Muscle layer of colon (tissue), 2 donors: ENCODE data around the gene MBD2.

ENCODE experiments used
- H3K27ac ChIP-seq: one replicate; pipeline ENCODE4 v1.7.0; 2013; ENCODE audit warnings: low read depth, mild to moderate bottlenecking, low read length, moderate library complexity
- H3K27me3 ChIP-seq, 2 donors: one replicate each; pipeline ENCODE4 v1.7.0; 2013; ENCODE audit warnings: low read length in 2 of 2, mild to moderate bottlenecking in 2 of 2; ENCODE audit not compliant: insufficient read depth in 2 of 2, control insufficient read depth in 1 of 2
- H3K36me3 ChIP-seq: one replicate; pipeline ENCODE4 v1.7.0; 2013; ENCODE audit warnings: mild to moderate bottlenecking, low read length; ENCODE audit not compliant: insufficient read depth
- H3K4me1 ChIP-seq: one replicate; pipeline ENCODE4 v1.7.0; 2013; ENCODE audit warnings: mild to moderate bottlenecking, low read length; ENCODE audit not compliant: insufficient read depth
- H3K4me3 ChIP-seq, 2 donors: one replicate each; pipeline ENCODE4 v1.7.0; 2013; ENCODE audit warnings: low read length in 2 of 2, low read depth in 1 of 2, mild to moderate bottlenecking in 1 of 2, moderate library complexity in 1 of 2
- H3K9ac ChIP-seq: one replicate; pipeline ENCODE4 v1.7.0; 2013; ENCODE audit warnings: low read length
- H3K9me3 ChIP-seq: one replicate; pipeline ENCODE4 v1.7.0; 2013; ENCODE audit warnings: mild to moderate bottlenecking, low read length
- donor health status: abdominal sarcoma.
- donor health status: Adenocarcinoma of cecum.

MBD2 gene

DNA sequence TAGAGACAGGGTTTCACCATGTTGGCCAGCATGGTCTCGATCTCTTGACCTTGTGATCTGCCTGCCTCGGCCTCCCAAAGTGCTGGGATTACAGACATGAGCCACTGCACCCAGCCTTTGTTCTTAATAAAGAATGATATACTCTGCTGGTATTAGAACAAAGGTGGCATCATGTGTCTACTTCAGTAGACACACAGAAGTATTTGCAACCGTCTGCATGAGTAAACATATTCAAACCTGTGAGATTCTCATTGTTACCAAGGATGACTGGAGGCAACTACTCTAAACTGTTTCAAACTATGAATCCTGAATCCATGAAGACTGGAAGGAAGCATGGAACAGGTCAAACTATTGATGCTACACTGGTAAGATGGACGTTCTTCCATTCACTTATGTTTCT lies 32.1 kb downstream of the MBD2 start:
- Histone ChIP-seq H3K9me3 (no peaks in the 10 kb centered on the region), H3K27me3 (no peaks in the 10 kb centered on the region), H3K36me3 (peaks cover 5% of the 10 kb centered on the region), H3K4me1 (no peaks in the 10 kb centered on the region), H3K27ac (no peak overlapping the region), H3K9ac (no peak overlapping the region), H3K4me3 (no peak overlapping the region)

DNA sequence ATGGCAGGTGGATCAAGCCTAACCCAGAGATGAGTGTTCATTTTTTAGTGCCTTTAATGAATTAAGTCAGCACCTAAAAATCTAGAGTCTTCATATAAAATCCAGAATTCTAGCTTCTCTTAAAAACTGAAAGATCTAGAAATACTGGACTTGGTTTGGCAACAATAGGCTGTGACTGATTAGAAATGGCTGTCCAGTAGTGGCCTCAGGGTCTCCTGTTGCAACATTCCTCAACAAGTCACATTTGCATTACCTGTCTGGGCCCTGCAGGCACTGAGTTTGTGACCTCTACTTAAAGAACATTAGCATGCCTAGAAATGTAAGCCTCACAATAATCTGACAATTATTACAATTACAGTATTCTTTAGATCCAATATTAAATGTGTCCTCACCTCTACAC lies 33.1 kb downstream of the MBD2 start:
- Histone ChIP-seq H3K27ac (no peak overlapping the region), H3K9me3 (no peaks in the 10 kb centered on the region), H3K27me3 (no peaks in the 10 kb centered on the region), H3K4me1 (no peaks in the 10 kb centered on the region), H3K4me3 (no peak overlapping the region), H3K9ac (no peak overlapping the region), H3K36me3 (peaks cover 10% of the 10 kb centered on the region)

DNA sequence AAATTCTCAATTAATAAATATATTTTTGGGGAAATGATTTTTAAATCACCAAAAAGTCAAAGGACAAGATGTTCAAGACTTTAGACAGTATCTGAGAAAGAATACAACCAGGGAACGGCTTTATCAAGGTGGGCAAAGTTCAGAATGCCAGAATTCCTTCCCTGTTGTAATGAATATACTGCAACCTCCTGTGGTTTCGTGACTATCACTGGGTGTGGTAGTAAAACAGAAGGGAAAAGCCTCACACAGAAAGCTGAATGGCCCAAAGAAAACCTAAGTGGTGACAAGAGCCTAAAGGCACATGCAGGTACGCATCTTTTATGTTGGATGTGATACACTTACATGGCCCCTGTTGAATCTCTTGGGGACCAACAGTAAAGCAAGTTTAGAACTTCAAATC lies 37.1 kb downstream of the MBD2 start:
- H3K36me3 ChIP-seq: peaks cover 19% of the 10 kb centered on the region

DNA sequence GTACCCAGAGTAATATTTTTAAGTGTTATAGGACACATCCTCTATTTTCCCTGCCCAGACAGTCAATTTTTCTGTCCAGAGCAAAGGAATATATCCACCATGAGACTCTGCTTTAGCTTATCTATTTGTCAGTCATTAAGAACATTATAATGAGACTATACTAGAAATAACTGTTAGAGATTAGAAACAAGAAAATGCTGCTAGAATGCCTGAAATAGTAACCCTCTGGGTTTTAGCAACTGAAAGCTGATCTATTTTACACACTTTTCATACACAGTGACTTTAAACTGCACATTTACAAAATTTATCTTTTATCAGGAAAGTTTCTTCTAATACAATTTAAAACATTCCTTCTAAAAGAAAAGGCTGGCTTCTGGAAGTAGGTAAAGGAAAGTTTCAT lies 39.6 kb downstream of the MBD2 start:
- H3K9me3 ChIP-seq: no peaks in the 10 kb centered on the region

More for the DNA sequence above, 37.1 kb downstream of the MBD2 start:
- H3K9me3 ChIP-seq: no peaks in the 10 kb centered on the region
- no peak overlapping the region for H3K9ac ChIP-seq
- no peaks in the 10 kb centered on the region for H3K4me1 ChIP-seq
- no peaks in the 10 kb centered on the region for H3K27me3 ChIP-seq
- H3K27ac ChIP-seq: no peak overlapping the region
- no peak overlapping the region for H3K4me3 ChIP-seq

DNA sequence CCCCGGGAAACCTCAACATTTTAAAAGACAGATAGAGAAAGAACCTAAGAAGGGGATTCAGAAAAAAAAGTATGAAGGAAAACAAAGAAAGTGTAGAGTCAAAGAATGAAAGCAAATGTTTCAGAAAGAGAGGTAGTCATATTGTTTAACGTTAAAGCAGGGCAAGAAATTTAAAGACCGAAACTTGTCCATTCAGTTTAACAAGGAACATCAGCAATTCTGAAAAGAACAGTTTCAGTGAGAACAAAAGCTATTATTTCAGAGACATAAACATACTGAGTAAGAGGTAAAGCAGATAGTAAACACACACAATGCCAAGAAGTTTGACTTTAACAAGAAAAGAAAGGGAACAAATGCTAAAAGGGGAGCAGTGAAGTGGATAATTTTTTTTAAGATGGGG lies 41.1 kb downstream of the MBD2 start:
- Histone ChIP-seq H3K27me3 (no peaks in the 10 kb centered on the region), H3K4me1 (no peaks in the 10 kb centered on the region), H3K9ac (no peak overlapping the region), H3K9me3 (no peaks in the 10 kb centered on the region), H3K36me3 (peaks cover 22% of the 10 kb centered on the region), H3K27ac (no peak overlapping the region), H3K4me3 (no peak overlapping the region)

More for the DNA sequence above, 39.6 kb downstream of the MBD2 start:
- peaks cover 22% of the 10 kb centered on the region for H3K36me3 ChIP-seq
- no peak overlapping the region for H3K9ac ChIP-seq
- no peak overlapping the region for H3K27ac ChIP-seq
- H3K4me3 ChIP-seq: no peak overlapping the region
- H3K4me1 ChIP-seq: no peaks in the 10 kb centered on the region
- H3K27me3 ChIP-seq: no peaks in the 10 kb centered on the region

DNA sequence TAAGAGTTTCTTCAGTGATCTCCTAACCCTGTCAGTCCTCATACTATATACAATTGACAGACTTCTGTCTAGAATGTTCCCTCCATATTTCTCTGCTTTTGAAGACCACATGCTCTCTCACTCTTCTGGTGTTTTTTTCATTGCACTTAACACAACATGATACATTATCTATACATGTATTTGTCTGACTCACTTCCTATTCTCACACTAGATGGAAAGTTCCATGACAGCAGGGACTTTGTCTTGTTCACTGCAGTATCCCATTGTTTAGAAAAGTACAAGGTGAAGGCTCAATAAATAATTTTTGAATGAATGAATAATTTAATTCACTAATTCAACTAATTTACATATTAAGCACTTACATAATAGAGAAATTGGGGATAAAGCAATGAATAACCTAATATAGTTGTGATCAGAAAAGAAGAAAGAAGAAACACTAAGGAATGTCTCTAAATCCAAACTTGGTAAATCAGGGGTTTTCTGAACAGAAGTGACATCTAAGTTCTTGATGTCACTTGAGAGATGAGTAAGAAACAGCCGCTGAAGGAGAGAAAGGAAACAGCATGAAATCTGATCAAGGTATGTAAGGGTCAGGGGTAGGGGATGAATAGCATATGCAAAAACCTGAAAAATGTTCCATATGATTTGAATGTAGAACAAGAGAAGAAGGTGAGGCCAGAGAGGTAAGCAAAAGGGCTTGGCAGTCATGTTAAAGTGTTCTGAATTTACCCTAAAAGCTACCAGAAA lies 42.4 kb downstream of the MBD2 start:
- H3K9ac ChIP-seq: no peak overlapping the region
- H3K9me3 ChIP-seq: no peaks in the 10 kb centered on the region
- H3K4me1 ChIP-seq: no peaks in the 10 kb centered on the region
- H3K4me3 ChIP-seq: no peak overlapping the region
- no peaks in the 10 kb centered on the region for H3K27me3 ChIP-seq
- H3K27ac ChIP-seq: no peak overlapping the region
- H3K36me3 ChIP-seq: peaks cover 20% of the 10 kb centered on the region

DNA sequence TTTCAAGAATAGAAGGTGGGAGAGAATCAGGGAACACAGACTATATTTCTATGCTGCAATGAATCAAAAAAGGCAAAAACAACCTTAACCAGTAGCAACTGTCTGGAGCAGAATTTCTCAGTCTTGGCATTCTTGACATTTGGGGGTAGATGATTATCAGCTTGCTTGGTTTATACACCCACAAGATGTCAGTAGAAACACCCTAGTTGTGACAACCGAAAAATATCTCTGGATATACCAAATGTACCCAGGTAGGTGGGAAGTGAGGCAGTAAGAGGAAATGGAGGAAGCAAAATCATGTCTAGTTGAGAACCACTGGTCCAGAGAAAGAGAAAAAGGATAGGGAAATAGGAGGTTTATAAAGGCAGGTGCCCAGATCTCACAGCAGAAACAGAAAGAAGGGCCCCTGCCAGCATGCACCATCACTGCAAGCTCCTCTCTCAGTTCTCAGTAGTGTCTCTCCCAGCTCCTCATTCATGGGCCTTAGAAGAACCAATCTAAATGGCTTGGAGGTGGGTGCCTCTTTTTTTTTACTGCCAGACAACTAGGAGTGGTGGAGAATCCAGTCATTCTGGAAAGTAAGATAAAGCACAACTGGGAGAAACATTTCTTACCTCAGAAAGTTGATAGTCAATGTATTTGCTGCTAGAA lies 50.4 kb downstream of the MBD2 start:
- peaks cover 5% of the 10 kb centered on the region for H3K36me3 ChIP-seq
- no peak overlapping the region for H3K9ac ChIP-seq
- no peak overlapping the region for H3K27ac ChIP-seq
- H3K4me3 ChIP-seq: no peak overlapping the region
- H3K27me3 ChIP-seq: no peaks in the 10 kb centered on the region
- no peaks in the 10 kb centered on the region for H3K9me3 ChIP-seq
- no peaks in the 10 kb centered on the region for H3K4me1 ChIP-seq

DNA sequence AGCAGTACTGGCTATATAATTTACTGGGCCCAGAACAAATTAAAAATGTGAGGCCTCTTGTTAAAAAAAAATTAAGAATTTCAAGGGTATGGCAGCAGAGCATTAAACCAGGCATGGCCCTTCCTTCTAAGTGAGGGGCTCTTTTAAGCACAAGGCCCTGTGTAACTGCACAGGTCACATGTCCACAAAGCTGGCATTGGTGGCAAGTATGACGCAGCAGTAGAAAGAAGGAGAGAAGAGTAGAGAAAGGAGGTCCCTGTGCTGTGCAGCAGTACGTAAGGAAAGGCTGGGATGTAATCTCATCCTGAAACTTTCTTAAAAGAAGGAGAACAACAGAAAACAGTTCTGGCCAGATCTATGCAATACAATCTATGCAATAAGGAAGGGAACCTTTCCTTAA lies 51.2 kb downstream of the MBD2 start:
- Histone ChIP-seq H3K36me3 (peaks cover 5% of the 10 kb centered on the region), H3K27ac (no peak overlapping the region)

DNA sequence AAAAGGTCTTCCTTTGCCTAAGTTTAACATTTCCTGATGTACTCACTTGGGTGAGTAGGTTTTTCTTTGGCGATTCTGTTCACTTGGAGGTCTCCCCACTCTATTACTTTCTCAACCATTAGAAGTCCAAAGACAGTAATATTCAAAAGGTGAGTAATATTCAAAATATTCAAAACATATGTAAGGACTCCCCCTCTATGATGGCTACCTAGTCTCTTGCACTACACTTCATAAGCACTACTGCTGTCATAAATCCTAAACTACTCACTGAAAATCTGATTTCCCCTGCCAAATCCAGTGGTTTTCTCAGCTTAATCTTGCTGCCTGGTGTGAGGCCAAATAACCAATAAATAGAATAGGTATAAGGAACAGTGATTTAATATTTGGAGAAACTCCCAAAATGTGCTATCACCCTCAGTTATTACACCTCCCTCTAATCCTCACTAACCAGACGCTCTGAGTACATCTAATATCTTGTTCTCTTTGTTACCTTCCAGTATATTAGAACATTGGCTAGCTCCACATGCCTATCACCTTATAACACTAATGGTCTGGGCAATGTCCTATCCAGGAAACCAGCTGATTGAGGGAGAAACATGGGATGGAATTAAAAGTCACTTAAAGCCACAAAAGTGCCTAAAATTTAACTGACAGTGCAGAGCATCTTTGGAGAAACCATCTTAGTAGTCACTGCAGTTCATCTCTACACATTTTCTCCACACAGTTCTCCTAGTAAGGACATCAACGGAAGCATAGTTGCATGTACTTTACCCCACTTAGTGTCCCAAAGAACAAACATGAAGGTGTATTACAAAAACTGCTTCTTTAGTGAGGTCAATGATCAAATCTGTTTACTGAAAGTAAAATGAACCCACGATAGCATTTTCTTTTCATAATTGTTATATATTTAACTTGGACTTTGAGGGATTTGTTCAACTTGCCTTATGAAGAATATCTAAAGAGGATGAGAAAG lies 54.8 kb downstream of the MBD2 start:
- Histone ChIP-seq H3K27me3 (no peaks in the 10 kb centered on the region), H3K9ac (no peak overlapping the region), H3K9me3 (no peaks in the 10 kb centered on the region), H3K4me1 (no peaks in the 10 kb centered on the region), H3K4me3 (no peak overlapping the region), H3K36me3 (peaks cover 4% of the 10 kb centered on the region), H3K27ac (no peak overlapping the region)

More for the DNA sequence above, 51.2 kb downstream of the MBD2 start:
- Histone ChIP-seq H3K27me3 (no peaks in the 10 kb centered on the region), H3K9me3 (no peaks in the 10 kb centered on the region), H3K4me3 (no peak overlapping the region), H3K4me1 (no peaks in the 10 kb centered on the region), H3K9ac (no peak overlapping the region)

DNA sequence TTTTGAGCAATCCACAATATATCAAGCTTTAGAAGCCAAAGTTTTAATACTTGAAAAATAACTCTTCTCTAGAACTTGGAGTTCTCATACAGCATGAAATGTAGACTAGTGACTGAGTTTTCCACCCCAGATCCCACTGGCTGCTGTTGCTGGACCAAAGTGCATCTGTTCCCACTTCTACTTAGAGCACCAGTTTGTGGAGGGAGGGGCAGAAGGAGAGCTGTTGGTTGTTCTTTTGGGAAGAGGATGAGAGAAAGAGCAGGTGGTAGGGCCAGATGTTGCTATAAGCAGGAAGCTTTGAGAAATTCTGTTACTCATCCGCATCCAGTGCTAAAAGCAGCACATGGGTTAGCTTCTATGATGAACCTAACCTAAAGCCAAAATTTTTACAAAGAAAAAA lies 59.0 kb downstream of the MBD2 start:
- H3K9ac ChIP-seq: no peak overlapping the region
- H3K36me3 ChIP-seq: peaks cover 24% of the 10 kb centered on the region
- no peaks in the 10 kb centered on the region for H3K9me3 ChIP-seq
- H3K27me3 ChIP-seq: no peaks in the 10 kb centered on the region
- no peak overlapping the region for H3K27ac ChIP-seq
- H3K4me1 ChIP-seq: no peaks in the 10 kb centered on the region
- no peak overlapping the region for H3K4me3 ChIP-seq

DNA sequence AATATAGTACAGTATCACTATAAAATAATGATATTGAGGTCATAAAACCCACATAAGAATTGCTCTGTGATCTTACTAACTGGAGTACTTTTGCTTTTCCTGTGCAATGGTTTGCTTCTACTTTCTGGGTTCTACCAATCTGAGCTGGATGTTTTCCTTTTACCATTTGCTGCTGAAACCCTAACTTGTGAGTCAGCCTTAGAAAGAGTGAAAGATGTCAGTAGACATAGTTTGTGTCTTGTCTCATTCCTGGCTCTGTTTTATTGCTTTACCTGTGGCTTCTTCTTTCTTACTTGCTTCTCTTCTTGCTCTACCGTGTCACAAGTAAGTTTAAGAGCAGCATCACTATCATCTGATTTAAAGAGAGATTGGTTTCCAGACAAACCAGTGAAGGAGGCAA lies 61.0 kb downstream of the MBD2 start:
- Histone ChIP-seq H3K36me3 (peaks cover 38% of the 10 kb centered on the region), H3K4me3 (no peak overlapping the region), H3K9ac (no peak overlapping the region), H3K27me3 (no peaks in the 10 kb centered on the region), H3K4me1 (no peaks in the 10 kb centered on the region), H3K27ac (no peak overlapping the region), H3K9me3 (no peaks in the 10 kb centered on the region)
